CD14-positive monocyte (primary cell): ENCODE results near the gene STIM1. TPM values are rescaled to one million over a fixed set of nuclear protein-coding genes. Genes with fewer than 3 reads are reported as not detected.

Experiments used
- DNase-seq, 3 donors: peaks; one replicate each; pipeline ENCODE4 v3.0.0-alpha.2; 2011 to 2022
- H2AFZ ChIP-seq: 2 replicates; pipeline ENCODE4 v1.6.0; 2012; ENCODE audit warnings: mild to moderate bottlenecking, low read depth, low read length, inconsistent platforms; ENCODE audit not compliant: insufficient read depth, poor library complexity, severe bottlenecking
- H3K27ac ChIP-seq, 2 donors: 1 replicate in 1 of 2; 2 replicates in 1 of 2; pipeline ENCODE4 v1.5.1; 2012 to 2013; ENCODE audit warnings: low read length in 2 of 2, control low read depth in 1 of 2, inconsistent platforms in 1 of 2, low read depth in 1 of 2, mild to moderate bottlenecking in 1 of 2
- H3K27me3 ChIP-seq, 2 donors: one replicate each; pipeline versions ENCODE4 v1.6.0 to v1.6.1; 2011 to 2013; ENCODE audit warnings: low read length in 2 of 2; ENCODE audit not compliant: control insufficient read depth in 2 of 2, insufficient read depth in 2 of 2
- H3K36me3 ChIP-seq, 2 donors: replicated peaks in 1 of 2; 1 replicate in 1 of 2; 2 replicates in 1 of 2; pipeline versions ENCODE4 v1.5.1 to v1.6.1; 2012 to 2013; ENCODE audit warnings: low read length in 2 of 2, control low read depth in 1 of 2, inconsistent platforms in 1 of 2, mild to moderate bottlenecking in 1 of 2; ENCODE audit not compliant: insufficient read depth in 2 of 2, control insufficient read depth in 1 of 2
- H3K4me1 ChIP-seq, 2 donors: 1 replicate in 1 of 2; 2 replicates in 1 of 2; pipeline versions ENCODE4 v1.5.1 to v1.6.1; 2012 to 2013; ENCODE audit warnings: low read length in 2 of 2, control low read depth in 1 of 2, inconsistent platforms in 1 of 2, mild to moderate bottlenecking in 1 of 2, moderate library complexity in 1 of 2; ENCODE audit not compliant: insufficient read depth in 2 of 2, control insufficient read depth in 1 of 2
- H3K4me2 ChIP-seq: replicated peaks from 2 replicates; pipeline ENCODE3; 2012; ENCODE audit warnings: low read length, moderate library complexity, mild to moderate bottlenecking; ENCODE audit not compliant: poor library complexity, severe bottlenecking; ENCODE audit errors: extremely low read depth
- H3K4me3 ChIP-seq, 3 experiments: fragments of 200-600 bp in 1 of 3; sonication (generic) in 1 of 3; replicated peaks in 1 of 3; 1 replicate in 2 of 3; 2 replicates in 1 of 3; pipeline ENCODE4 v1.5.1; 2011 to 2013; ENCODE audit warnings: low read length in 3 of 3, mild to moderate bottlenecking in 3 of 3, control low read depth in 2 of 3, low read depth in 2 of 3, inconsistent platforms in 1 of 3, moderate library complexity in 1 of 3
- H3K79me2 ChIP-seq: 2 replicates; pipeline ENCODE4 v1.6.0; 2012; ENCODE audit warnings: mild to moderate bottlenecking, control low read depth, inconsistent platforms, low read length, moderate library complexity; ENCODE audit not compliant: insufficient read depth
- H3K9ac ChIP-seq: 2 replicates; pipeline ENCODE4 v1.6.0; 2017; ENCODE audit warnings: low read length, mild to moderate bottlenecking; ENCODE audit not compliant: insufficient read depth, poor library complexity, severe bottlenecking
- H3K9me3 ChIP-seq, 2 donors: replicated peaks in 1 of 2; 1 replicate in 1 of 2; 2 replicates in 1 of 2; pipeline versions ENCODE4 v1.5.1 to v1.6.1; 2012 to 2013; ENCODE audit warnings: low read length in 2 of 2, control low read depth in 1 of 2; ENCODE audit not compliant: control insufficient read depth in 1 of 2, insufficient read depth in 1 of 2
- H4K20me1 ChIP-seq: 2 replicates; pipeline ENCODE4 v1.6.0; 2012; ENCODE audit warnings: mild to moderate bottlenecking, low read length, control low read depth, moderate library complexity; ENCODE audit not compliant: insufficient read depth
- H3K27ac Mint-ChIP-seq, 7 donors: one replicate each; pipeline ENCODE4 v1.8.0; 2020; ENCODE audit warnings: mild to moderate bottlenecking in 7 of 7, mixed read lengths in 7 of 7, moderate library complexity in 6 of 7, inconsistent platforms in 2 of 7
- H3K27me3 Mint-ChIP-seq, 3 donors: one replicate each; pipeline ENCODE4 v1.8.0; 2021 to 2022; ENCODE audit warnings: low read depth in 3 of 3, mild to moderate bottlenecking in 3 of 3, mixed read lengths in 3 of 3, moderate library complexity in 3 of 3, inconsistent platforms in 1 of 3
- H3K36me3 Mint-ChIP-seq, 2 donors: one replicate each; pipeline ENCODE4 v1.8.0; 2020; ENCODE audit warnings: mixed read lengths in 2 of 2, inconsistent platforms in 1 of 2, mild to moderate bottlenecking in 1 of 2
- H3K4me1 Mint-ChIP-seq: one replicate; pipeline ENCODE4 v1.8.0; 2020; ENCODE audit warnings: mild to moderate bottlenecking, mixed read lengths
- H3K4me3 Mint-ChIP-seq, 2 donors: one replicate each; pipeline ENCODE4 v1.8.0; 2020; ENCODE audit warnings: mild to moderate bottlenecking in 2 of 2, mixed read lengths in 2 of 2, moderate library complexity in 1 of 2
- H3K9me3 Mint-ChIP-seq, 7 donors: one replicate each; pipeline ENCODE4 v1.8.0; 2020 to 2022; ENCODE audit warnings: mixed read lengths in 7 of 7, mild to moderate bottlenecking in 6 of 7, moderate library complexity in 6 of 7, inconsistent platforms in 2 of 7
- whole genome bisulfite sequencing: methylation state at CpG from one replicate; pipeline ENCODE4 v1.1.5; 2013; ENCODE audit warnings: missing lambda C conversion rate; ENCODE audit not compliant: insufficient coverage; 5-methylcytosine and 5-hydroxymethylcytosine counted together
- intact Hi-C, 2 donors: fragments of 100-400 bp; cut with micrococcal nuclease; formaldehyde crosslinking; loops; one replicate each; pipeline versions ENCODE4 v1.15.0 to v1.15.1; 2023
- polyA plus RNA-seq, 3 donors: library from polyadenylated mRNA; depleted of rRNA in 1 of 3; unstranded in 2 of 3; stranded (reverse) in 1 of 3; fragments of 300-500 nt in 2 of 3; fragments of >200 nt in 1 of 3; fragmentation: Illumina TruSeq in 2 of 3; gene quantifications; 1 replicate in 2 of 3; 2 replicates in 1 of 3; pipeline ENCODE4 v1.2.3, GENCODE V29; 2012 to 2021
- TF ChIP-seq, protein P1 (sequence below): fragments of 200-600 bp; IDR thresholded peaks from one replicate; pipeline ENCODE4 v1.8.0; 2022; ENCODE audit warnings: antibody characterized with exemption, mild to moderate bottlenecking

The STIM1 gene
- polyA plus RNA-seq, 3 donors, result 14.0 to 68.6 (median 21.0) TPM

GRCh38 chr11:4019891-4020290 is 164.4 kb downstream of the STIM1 start:
- intact Hi-C loops, result no loop called here
- H3K9ac ChIP-seq, result no peak overlapping the region
- TF ChIP-seq, protein P1, sequence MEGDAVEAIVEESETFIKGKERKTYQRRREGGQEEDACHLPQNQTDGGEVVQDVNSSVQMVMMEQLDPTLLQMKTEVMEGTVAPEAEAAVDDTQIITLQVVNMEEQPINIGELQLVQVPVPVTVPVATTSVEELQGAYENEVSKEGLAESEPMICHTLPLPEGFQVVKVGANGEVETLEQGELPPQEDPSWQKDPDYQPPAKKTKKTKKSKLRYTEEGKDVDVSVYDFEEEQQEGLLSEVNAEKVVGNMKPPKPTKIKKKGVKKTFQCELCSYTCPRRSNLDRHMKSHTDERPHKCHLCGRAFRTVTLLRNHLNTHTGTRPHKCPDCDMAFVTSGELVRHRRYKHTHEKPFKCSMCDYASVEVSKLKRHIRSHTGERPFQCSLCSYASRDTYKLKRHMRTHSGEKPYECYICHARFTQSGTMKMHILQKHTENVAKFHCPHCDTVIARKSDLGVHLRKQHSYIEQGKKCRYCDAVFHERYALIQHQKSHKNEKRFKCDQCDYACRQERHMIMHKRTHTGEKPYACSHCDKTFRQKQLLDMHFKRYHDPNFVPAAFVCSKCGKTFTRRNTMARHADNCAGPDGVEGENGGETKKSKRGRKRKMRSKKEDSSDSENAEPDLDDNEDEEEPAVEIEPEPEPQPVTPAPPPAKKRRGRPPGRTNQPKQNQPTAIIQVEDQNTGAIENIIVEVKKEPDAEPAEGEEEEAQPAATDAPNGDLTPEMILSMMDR, result no peak
- H3K9me3 ChIP-seq, result peaks cover 0 to 7% of the 10 kb centered on the region in 2 donors
- no peak overlapping the region for H2AFZ ChIP-seq
- H3K4me1 ChIP-seq, result peaks cover 0 to 3% of the 10 kb centered on the region in 2 donors
- peaks cover 67% of the 10 kb centered on the region for H3K79me2 ChIP-seq
- Mint-ChIP-seq H3K27me3 (no peaks in the 10 kb centered on the region), H3K4me3 (no peak overlapping the region), H3K27ac (peak overlapping the region in 3 of 7 donors; percentile 41 to 48 (median 45)), H3K4me1 (peaks cover 23% of the 10 kb centered on the region), H3K36me3 (peaks cover 14 to 37% of the 10 kb centered on the region in 2 donors), H3K9me3 (peaks cover 0 to 6% (median 2%) of the 10 kb centered on the region in 7 donors)
- peaks cover 82% of the 10 kb centered on the region for H4K20me1 ChIP-seq
- H3K36me3 ChIP-seq, result peaks cover 8 to 24% of the 10 kb centered on the region in 2 donors
- H3K4me2 ChIP-seq, result no peak overlapping the region
- no CpG with 5 or more reads among the region's 3 CpGs for WGBS
- no peaks in the 10 kb centered on the region for H3K27me3 ChIP-seq
- H3K27ac ChIP-seq, result peak overlapping the region in 1 of 2 donors; percentile 16
- no peak for DNase-seq
- no peak overlapping the region for H3K4me3 ChIP-seq

- H3K36me3 ChIP-seq, result peaks cover 24 to 51% of the 10 kb centered on the region in 2 donors
- TF ChIP-seq, protein P1, result no peak
- peaks cover 0 to 7% of the 10 kb centered on the region in 2 donors for H3K9me3 ChIP-seq
- Mint-ChIP-seq H3K27ac (peak overlapping the region in 1 of 7 donors; percentile 26), H3K9me3 (peaks cover 0 to 7% (median 3%) of the 10 kb centered on the region in 7 donors), H3K27me3 (no peaks in the 10 kb centered on the region), H3K4me1 (peaks cover 23% of the 10 kb centered on the region), H3K4me3 (no peak overlapping the region), H3K36me3 (peaks cover 36 to 53% of the 10 kb centered on the region in 2 donors)
- no peak for DNase-seq
- no peak overlapping the region for H3K4me3 ChIP-seq
- no peak overlapping the region for H3K4me2 ChIP-seq
- no peak overlapping the region for H3K27ac ChIP-seq
- H3K4me1 ChIP-seq, result peaks cover 0 to 3% of the 10 kb centered on the region in 2 donors
- WGBS, result 100% methylated on average over 3 of the region's 5 CpGs
- intact Hi-C loops, result no loop called here
- peaks cover 88% of the 10 kb centered on the region for H4K20me1 ChIP-seq
- H3K79me2 ChIP-seq, result peaks cover 59% of the 10 kb centered on the region
- no peak overlapping the region for H2AFZ ChIP-seq
- no peaks in the 10 kb centered on the region for H3K27me3 ChIP-seq
- H3K9ac ChIP-seq, result no peak overlapping the region
These were observed 167.2 kb downstream of the STIM1 start for GRCh38 chr11:4022669-4023068.
